Fibroblast of the aortic adventitia (primary cell): ENCODE measurements around the gene TMEM33. TPM values are rescaled to one million over a fixed set of nuclear protein-coding genes. Genes with fewer than 3 reads are reported as not detected.

Experiments
- DNase-seq: peaks from one replicate; pipeline ENCODE4 v3.0.0-alpha.2; 2010; ENCODE audit warnings: low read depth
- H3K4me3 ChIP-seq: 2 replicates; pipeline ENCODE4 v1.5.1; 2011; ENCODE audit warnings: low read depth, mild to moderate bottlenecking, control low read depth, low read length, moderate library complexity
- total RNA-seq: library from RNA; depleted of rRNA; stranded (reverse); fragments of >200 nt; gene quantifications from 2 replicates; pipeline ENCODE4 v1.2.3, GENCODE V29; 2012; ENCODE audit warnings: low replicate concordance
- TF ChIP-seq, protein P1 (sequence below): IDR thresholded peaks from 2 replicates; pipeline ENCODE4 v1.5.1; 2011; ENCODE audit warnings: mild to moderate bottlenecking, low read length, control low read depth, inconsistent platforms; ENCODE audit not compliant: insufficient read depth

TMEM33 gene
- total RNA-seq, 1 donor = 64.4 TPM

- TF ChIP-seq, protein P1, sequence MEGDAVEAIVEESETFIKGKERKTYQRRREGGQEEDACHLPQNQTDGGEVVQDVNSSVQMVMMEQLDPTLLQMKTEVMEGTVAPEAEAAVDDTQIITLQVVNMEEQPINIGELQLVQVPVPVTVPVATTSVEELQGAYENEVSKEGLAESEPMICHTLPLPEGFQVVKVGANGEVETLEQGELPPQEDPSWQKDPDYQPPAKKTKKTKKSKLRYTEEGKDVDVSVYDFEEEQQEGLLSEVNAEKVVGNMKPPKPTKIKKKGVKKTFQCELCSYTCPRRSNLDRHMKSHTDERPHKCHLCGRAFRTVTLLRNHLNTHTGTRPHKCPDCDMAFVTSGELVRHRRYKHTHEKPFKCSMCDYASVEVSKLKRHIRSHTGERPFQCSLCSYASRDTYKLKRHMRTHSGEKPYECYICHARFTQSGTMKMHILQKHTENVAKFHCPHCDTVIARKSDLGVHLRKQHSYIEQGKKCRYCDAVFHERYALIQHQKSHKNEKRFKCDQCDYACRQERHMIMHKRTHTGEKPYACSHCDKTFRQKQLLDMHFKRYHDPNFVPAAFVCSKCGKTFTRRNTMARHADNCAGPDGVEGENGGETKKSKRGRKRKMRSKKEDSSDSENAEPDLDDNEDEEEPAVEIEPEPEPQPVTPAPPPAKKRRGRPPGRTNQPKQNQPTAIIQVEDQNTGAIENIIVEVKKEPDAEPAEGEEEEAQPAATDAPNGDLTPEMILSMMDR = no peak
- H3K4me3 ChIP-seq = no peak overlapping the region
- DNase-seq = no peak
Observed at GRCh38 chr4:41977709-41978108, 42.5 kb downstream of the TMEM33 start.

DNA sequence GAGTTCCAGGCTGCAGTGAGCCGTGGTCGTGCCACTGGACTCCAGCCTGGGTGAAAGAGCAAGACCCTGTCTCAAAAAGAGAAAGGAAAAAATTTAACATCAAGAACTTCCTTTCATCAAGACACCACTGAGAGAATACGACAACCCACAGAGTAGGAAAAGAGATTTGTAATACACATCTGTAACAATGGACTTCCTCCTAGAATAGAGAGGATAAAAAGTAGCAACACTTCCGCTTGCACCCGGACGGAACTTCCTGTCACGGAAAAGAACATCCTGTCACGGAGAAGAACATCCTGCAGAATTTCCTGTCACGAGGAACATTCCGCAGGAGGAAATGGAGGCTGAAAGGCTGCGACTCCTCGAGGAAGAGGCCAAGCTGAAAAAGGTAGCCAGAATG is 46.2 kb downstream of the TMEM33 start, which contains the start of gene DCAF4L1:
DCAF4L1 (plus strand) TSS at position 301 of the 400 bp plus-strand sequence; CDS start at position 338, 37 bp downstream.
- H3K4me3 ChIP-seq = no peak within 1 kb of the TSS
- TF ChIP-seq, protein P1 = no peak
- no peak for DNase-seq

DNA sequence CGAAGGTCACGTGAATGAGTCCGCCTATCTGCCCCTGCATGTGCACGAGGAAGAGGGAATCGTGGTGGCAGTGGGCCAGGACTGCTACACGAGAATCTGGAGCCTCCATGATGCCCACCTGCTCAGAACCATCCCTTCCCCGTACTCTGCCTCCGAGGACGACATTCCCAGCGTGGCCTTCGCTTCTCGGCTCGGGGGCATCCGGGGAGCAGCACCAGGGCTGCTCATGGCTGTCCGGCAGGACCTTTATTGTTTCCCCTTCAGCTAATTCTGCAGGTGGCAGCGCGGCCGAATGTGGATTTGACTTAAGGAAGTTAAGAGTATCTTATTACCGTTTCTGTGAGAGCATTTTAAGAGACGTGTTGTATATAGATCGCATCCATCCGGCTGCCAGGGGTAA is 47.5 kb downstream of the TMEM33 start:
- TF ChIP-seq, protein P1 = no peak
- H3K4me3 ChIP-seq = no peak overlapping the region
- no peak for DNase-seq

GRCh38 chr4:41985151-41985550 is 49.9 kb downstream of the TMEM33 start:
- DNase-seq = no peak
- TF ChIP-seq, protein P1 = no peak

GRCh38 chr4:41989994-41990364 is 54.8 kb downstream of the TMEM33 start:
- no peak for DNase-seq
- H3K4me3 ChIP-seq = peak overlapping the region; percentile 89
- TF ChIP-seq, protein P1 = no peak

More at GRCh38 chr4:41985151-41985550, 49.9 kb downstream of the TMEM33 start:
- no peak overlapping the region for H3K4me3 ChIP-seq

DNA sequence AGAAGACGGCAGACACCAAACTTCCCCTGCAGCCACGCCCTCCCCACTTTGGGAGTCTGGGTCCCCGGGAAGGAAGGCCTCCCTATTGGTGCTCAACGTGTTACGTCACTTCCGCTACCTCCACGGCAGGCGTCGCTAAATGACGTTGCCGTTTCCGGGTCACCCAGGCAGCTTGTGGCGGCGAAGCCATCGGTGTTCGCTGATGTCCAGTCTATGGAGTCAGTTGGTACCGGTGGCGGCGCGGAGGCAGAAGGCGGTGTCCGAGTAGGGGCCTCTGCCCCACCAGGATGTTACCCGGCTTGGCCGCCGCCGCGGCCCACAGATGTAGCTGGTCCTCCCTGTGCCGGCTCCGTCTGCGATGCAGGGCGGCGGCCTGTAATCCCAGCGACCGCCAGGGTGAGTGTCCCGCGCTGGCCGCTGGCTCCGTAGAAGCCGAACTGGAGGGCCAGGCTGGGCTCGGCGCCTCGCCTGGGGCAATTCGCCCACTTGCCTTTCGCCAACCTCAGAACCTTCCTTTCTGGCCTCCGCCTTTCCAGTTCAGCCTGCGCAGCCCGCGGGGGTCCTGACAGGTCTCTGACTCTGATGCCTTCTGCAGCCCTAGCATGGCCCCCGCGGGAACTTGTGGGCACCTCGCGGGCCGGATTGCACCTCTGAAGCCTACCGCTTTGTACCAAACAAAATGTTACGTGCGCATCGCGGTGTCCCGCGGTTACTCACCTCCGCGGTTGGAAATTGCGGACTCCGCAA is 55.3 kb downstream of the TMEM33 start, which contains the start of gene SLC30A9:
SLC30A9 (plus strand) TSS at position 166 of the 747 bp plus-strand sequence; CDS start at position 288, 122 bp downstream.
- peak; percentile 93 for DNase-seq
- TF ChIP-seq, protein P1 = peak; percentile 50
- peak within 1 kb of the TSS; percentile 89 for H3K4me3 ChIP-seq
